Stimulated activated CD4-positive, alpha-beta T cell treated with anti-CD3 and anti-CD28 coated beads, Interleukin-2, amount 100 ng/mL, for 24 hours (primary cell): ENCODE measurements around the gene PHACTR1.

Experiments
- DNase-seq, 2 donors: peaks; one replicate each; pipeline ENCODE4 v3.0.0-alpha.2; 2020

The PHACTR1 gene

GRCh38 chr6:12804952-12805645 is 88.5 kb downstream of the PHACTR1 start:
- no peak for DNase-seq

GRCh38 chr6:12806136-12806535 is 89.6 kb downstream of the PHACTR1 start:
- no peak for DNase-seq

- no peak for DNase-seq
Measured at GRCh38 chr6:12806796-12807195, 90.2 kb downstream of the PHACTR1 start.

GRCh38 chr6:12811519-12811918 is 95.0 kb downstream of the PHACTR1 start:
- no peak for DNase-seq

GRCh38 chr6:12813321-12813720 is 96.8 kb downstream of the PHACTR1 start:
- DNase-seq = no peak

GRCh38 chr6:12814015-12814414 is 97.4 kb downstream of the PHACTR1 start:
- DNase-seq = no peak

- no peak for DNase-seq
Measured at GRCh38 chr6:12815089-12815488, 98.5 kb downstream of the PHACTR1 start.

- no peak for DNase-seq
Measured at GRCh38 chr6:12815884-12816600, 99.5 kb downstream of the PHACTR1 start.

- no peak for DNase-seq
Measured at GRCh38 chr6:12818324-12818723, 101.8 kb downstream of the PHACTR1 start.

GRCh38 chr6:12823847-12824246 is 107.3 kb downstream of the PHACTR1 start:
- no peak for DNase-seq

- DNase-seq = no peak
Measured at GRCh38 chr6:12826584-12826983, 110.0 kb downstream of the PHACTR1 start.

- no peak for DNase-seq
Measured at GRCh38 chr6:12827921-12828320, 111.4 kb downstream of the PHACTR1 start.

- DNase-seq = no peak
Measured at GRCh38 chr6:12832226-12832735, 115.7 kb downstream of the PHACTR1 start.

- DNase-seq = no peak
Measured at GRCh38 chr6:12836009-12836408, 119.4 kb downstream of the PHACTR1 start.

- DNase-seq = no peak
Measured at GRCh38 chr6:12841619-12842018, 125.1 kb downstream of the PHACTR1 start.

GRCh38 chr6:12842114-12842513 is 125.5 kb downstream of the PHACTR1 start:
- DNase-seq = no peak

GRCh38 chr6:12842658-12843057 is 126.1 kb downstream of the PHACTR1 start:
- DNase-seq = no peak

GRCh38 chr6:12844284-12845223 is 128.0 kb downstream of the PHACTR1 start:
- no peak for DNase-seq

GRCh38 chr6:12845224-12846004 is 128.8 kb downstream of the PHACTR1 start:
- DNase-seq = no peak

GRCh38 chr6:12848964-12849808 is 132.6 kb downstream of the PHACTR1 start:
- DNase-seq = no peak

GRCh38 chr6:12849809-12850198 is 133.2 kb downstream of the PHACTR1 start:
- DNase-seq = no peak
